Hypothalamus (tissue), 51 donors: Measurements from ENCODE around the gene RPS3.

Experiments
- DNase-seq, 51 donors: peaks; one replicate each; lab custom pipeline; 2025; lab: John Stamatoyannopoulos, UW

The RPS3 gene

DNA sequence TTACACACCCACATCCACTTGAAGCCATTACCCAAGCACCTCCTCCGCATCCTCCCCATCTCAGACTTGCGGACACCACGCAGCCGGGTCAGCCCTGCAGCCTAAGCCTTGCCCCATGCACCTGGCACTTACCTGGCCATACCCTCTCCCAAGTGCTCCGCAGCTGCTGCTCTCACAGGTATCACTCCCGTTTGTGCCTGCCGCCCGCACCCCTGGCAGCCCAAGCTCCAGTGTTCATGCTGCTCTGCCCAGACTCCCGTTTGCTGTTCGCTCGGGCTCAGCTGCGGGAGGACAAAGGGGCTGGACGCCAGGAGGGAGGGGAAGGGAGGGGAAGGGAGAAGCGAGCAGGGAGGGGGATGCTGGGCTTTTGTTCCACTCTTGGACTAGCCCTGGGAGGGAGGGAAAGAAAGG is 33.6 kb downstream of the RPS3 start, which contains the start of gene KLHL35:
KLHL35 (minus strand) TSS at position 293 of the 411 bp plus-strand sequence. CDS start 2,574 bp downstream, outside the sequence.
- DNase-seq: peak in 22 of 51 donors; percentile 3 to 67 (median 29)

DNA sequence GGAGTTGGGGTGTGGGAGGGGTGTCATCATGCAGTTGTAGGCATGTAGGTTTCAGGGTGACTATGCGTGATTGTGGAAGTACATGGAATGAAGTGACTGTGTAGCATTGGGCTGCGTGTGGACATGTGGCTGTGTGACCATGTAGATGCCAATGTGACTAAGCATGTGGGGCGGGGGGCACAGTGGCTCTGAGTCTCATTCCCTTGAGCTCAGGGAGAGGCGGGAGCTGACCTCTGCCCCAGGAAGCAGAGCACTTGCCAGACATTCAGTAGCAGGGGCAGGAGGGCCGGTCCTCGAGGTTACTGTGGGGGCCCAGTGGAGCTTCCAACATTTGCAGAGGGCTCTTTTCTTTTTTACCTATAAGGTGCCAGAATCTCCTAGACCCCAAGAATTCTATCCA is 34.1 kb downstream of the RPS3 start:
- DNase-seq: no peak

DNA sequence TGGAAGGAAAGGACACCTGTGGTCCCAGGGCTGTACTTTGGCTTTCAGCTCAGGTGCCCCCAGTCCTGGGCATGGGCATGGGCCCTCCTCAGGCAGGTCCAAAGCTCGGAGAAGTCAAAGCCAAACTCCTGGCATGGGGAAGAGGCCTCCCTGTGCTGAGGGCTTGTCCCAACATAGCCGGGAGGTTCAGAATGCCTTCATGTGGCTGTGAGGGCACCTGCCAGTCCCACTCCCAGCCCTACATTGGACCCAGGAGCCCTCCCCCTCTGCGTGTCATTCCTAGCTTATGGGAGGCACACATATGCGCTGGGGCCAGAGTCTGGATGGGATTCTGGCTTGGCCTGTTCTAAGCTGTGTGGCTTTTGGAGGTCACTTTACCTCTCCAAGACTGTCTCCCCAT is 34.7 kb downstream of the RPS3 start:
- DNase-seq: no peak

DNA sequence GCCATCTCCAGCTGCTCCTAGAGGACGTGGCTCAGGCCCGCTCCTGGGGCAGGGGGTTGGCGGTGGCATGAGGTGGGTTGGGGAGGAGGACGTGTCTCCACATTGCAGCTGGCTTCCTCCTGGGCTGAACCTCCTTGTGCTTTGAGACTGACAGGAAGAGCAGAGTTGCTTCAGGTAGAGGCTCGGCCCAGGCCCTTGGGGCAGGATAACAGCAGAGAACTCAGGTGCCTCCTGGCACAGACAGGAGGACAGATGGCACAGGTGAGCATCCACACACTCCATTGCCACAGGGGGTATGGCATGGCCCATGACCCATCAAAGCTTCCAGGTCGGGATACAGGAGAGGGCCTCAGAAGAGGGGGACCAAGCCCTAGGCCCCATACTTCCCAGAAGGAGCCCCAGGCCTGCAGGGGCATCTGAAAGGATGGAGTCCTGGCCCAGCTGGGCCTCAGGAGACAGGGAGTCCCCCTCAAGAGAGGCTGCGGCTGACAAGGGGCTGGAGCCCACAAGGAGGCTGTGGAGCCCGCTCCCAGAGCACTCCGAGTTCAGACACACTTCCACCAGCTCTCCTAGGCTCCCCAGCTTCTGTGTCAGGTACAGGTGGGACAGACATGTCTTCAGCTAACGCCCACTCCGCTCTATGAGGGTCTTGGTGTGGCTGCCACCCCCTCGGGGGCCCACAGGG is 35.7 kb downstream of the RPS3 start:
- DNase-seq: no peak

DNA sequence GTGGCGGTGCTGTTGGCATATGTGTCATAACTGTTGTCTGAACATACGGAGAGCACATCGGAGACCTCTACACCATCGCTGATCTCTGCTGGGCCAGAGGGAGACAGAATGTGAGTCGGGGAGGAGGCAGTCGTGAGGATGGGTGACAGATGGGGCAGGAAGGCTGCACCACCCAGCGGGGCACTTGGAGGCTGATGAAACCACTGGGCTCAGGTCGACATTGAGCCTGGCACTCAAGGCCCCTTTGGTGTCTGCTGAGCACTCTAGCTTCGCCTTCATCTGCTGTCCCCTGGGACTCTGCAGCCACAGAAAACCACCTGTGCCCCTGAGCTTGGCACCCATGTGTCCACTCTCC is 36.2 kb downstream of the RPS3 start:
- no peak for DNase-seq

DNA sequence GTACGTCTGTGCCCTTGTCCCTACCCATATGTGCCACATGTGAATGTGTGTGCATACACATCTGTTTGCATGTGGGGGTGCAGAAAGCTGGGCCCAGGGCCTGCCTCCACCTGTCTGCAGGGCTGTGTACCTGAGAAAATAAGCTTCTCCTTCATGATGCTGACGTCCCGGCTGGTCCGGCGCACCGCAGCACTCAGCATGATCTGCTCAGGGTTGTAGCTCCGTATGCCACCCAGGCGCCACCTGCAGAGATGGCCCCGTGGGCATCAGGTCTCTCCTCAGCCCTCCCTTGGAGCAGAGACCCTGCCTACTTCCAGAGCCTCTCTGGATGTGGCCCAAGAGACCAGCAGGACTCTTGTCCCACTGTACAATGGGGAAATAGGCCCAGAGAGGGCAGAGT is 37.5 kb downstream of the RPS3 start:
- DNase-seq: no peak

DNA sequence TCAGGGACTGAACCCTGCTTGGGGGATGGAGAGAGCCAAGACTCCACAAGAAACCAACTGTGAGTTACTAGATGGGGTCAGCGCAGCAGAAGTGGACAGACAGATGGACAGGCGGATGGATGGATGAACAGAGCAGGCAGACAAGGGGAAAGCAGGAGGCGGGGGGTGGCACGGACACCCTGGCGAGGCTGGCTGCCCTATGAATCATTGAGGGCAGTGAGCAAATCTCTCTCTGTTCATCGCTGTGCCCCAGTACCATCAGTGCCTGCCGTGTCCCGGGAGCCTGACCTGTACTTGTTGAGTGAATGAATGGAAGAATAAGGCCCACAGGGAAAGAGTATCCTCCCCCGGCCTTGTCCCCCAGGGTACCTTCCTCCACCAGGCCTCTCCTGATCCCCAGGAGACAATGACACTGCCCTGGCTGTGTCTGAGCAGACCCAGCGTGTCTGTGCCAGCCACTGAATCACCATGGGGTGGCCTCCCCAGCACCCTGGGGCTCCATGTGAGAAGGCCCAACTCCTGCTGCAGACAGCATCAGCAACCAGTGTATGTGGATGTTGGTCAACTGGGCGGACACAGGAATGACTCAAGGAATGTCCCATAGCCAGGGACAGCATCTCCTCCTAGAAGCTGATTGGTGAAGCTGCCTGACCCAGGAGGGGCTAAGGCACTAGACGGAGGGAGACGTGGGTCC is 38.8 kb downstream of the RPS3 start:
- no peak for DNase-seq

DNA sequence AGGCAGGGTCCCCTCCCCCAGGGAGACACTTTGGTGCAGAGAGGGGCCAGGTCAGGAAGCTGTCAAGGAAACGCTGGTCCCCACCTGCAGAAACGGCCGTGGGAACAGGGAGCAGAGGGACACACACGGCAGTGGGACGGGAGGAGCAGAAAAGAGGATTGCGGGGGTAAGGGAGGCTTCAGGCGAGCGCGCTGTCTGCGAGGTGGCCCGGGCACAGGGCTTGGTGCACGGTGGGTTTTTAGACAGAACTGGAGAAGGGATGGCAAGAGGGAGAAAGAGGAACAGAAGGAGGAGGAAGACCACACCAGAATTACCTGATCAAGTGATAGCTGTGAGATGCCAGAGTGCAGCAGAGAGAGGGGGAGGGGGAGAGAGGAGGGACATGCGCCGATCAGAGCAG is 39.7 kb downstream of the RPS3 start:
- no peak for DNase-seq

DNA sequence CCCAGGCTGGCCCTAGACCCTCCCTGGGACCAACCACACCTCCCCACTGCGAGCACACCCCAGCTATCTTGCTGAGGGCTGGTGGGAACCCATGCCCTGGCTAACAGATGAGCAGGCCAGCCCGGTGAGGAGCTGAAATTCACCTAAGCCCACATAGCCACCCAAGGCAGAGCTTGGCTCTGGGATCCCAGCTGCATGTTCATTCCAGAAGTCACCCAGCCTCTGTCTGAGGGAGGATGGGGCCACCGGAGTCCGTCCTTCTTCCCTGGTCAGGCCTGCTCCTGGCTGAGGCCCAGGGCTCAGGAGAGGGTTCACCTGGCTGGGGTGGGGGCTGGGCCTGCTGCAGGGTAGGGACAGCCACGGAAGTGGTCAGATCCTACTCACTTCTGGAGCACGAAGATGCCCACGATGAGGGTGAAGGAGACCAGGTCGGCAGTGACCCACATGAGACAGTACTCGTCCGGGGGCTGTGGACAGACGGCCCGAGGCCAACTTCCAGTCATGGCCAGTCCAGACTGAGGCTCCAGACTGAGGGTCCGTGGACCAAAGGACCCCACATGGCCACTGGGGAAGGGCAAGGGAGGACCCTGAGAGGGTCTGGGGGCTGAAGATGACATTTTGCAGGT is 40.3 kb downstream of the RPS3 start:
- DNase-seq: no peak

DNA sequence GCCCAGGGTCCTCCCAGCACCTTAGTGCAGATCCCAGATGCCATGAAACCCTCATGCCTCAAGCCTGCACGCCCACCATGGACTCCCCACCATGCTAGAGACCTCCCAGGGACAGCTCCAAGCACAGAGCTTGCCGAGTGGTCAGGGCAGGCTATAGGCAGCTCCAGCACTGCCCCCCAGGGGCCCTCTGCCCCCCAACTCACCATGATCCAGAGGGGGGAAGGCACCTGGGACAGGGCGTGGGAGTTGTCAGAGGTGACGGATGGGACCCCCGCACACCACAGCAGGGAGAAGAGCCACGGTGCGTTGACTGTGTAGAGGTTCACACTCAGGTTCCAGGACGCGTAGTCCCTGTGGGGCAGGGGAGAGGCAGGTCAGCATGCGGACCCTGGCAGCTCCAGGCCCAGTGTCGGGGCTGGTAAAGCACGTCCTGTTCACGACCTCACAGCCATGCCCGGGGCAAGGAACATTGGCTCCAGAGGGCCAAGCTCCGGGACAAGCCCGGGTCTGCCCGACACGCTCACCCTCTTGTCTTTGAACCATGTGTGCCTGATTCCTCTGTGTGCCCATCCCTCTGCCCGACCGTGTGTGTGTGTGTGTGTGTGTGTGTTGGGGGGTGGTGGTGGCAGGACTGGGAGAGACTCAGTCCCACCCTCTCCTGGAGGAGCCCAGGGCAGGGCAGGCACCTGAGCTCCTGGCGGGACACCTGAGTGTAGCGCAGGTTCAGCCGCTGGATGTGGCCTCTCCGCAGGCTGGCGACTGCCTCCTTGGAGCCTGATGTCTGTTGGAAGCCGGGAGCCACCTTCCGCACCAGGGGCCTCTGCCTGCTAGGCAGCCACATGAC is 41.9 kb downstream of the RPS3 start:
- no peak for DNase-seq

DNA sequence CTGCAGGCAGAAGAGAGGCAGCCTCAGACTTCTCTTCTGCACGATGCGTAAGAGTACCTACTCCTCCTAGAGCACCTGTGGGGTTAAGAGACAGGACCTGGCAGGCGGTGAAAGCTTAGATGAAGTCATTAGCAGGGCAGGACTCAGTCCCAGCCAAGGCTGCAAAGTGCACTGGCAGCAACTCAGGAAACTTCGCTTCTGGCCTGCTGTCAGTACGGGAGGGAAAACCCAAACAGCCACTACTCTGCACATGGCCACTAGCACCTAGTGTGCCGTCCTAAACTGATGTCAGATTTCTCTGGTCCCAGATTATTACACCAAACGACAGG is 42.5 kb downstream of the RPS3 start:
- DNase-seq: peak in 1 of 51 donors; percentile 5

DNA sequence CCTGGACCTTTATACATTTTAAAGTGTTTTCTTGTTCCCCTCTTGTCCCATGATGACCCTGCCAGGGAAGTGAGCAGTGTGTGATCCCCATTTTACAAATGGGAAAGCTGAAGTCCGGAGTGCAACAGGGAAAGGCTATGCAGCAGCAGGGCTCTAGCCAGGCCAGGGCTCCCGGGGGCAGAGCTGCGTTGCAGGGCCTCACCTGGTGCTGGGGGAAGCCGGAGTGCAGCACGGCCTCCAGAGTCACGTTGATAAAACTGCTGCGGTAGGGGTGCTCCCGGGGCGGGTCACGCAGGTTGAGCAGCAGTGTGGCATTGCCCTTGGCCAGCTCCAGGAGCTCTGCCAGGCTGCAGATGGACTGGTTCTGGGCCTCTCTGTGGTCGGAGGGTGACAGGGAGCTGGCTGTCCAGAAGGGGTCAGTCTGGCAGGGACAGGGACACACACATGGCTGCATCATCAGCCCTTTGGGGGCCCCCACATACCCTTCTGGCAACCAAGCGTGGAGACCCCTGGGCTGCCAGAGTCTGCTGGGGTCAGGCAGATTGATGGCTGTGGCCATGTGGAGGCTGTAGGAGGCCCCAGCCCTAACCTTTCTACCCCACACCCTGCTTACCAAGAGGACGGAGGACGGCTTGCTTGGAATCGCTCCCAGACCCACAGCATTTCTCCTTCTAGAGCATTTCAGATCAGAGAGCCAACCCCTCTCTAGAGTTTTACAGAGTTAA is 43.0 kb downstream of the RPS3 start:
- no peak for DNase-seq

DNA sequence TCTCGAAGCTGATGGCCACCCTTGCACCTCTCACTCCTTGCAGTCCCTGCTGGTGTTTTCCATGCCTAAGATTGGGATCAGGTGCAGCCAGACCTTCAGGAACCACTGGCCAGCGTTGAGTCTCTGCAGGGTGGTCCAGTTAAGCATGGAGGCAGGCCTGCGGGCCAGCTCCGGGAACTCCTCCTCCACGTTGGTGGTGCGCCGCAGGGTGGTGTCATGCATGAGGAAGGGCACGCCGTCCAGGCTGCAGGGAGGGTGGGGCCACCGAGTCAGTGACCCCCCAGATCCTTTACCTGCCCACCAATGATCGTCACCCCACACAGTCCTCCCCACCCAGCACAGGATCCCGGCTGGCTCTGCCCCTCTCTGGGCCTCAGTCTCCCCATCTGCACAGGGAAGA is 43.7 kb downstream of the RPS3 start:
- DNase-seq: no peak

DNA sequence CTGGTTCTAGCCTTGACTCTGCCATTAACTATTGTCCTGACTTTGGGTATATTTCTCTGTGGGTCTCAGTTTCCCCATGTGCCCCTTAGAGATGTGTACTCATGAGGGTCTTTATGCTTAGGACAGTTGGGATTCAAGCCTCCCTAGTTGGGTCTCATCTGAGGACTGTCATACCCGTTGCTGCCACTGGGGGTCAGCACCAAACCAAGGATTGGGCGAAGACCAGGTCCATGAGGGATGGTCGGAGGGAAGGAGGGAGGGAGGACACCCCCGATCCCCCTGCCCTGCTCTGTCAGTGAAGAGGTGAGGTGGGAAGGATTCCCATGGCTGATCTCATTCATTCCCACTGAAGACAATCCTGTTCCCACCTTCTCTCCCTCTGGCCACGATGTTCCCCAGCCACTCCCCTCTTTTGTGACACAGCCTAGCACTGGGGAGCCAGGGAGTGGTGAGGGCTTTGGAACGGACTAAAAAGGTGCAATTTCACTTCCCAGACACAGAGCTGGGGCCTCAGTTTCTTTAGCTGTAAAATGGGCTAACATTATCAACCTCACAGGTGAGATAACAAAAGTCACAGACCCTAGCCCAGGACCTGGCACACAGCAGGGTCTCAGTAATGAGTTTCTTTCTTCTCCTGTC is 46.1 kb downstream of the RPS3 start:
- peak in 41 of 51 donors; percentile 7 to 78 (median 44) for DNase-seq

DNA sequence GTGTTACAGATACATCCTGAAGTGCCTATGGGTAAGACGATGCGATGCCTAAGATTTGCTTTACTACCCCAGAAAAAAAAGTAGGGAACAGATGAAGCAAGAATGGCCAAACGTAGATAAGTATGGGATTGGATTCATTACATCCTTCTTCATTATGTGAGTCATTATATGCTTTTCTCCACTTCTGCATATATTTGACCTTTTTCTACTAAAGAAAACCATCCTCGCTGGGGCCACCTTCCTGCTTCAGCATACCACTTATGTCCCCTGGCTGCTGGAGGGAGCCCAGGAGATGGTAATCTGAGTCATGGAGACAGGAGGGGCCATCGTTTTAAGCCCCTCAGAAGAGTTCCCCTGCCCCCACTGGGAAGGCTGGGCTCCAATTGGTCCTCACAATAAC is 48.1 kb downstream of the RPS3 start:
- DNase-seq: no peak

DNA sequence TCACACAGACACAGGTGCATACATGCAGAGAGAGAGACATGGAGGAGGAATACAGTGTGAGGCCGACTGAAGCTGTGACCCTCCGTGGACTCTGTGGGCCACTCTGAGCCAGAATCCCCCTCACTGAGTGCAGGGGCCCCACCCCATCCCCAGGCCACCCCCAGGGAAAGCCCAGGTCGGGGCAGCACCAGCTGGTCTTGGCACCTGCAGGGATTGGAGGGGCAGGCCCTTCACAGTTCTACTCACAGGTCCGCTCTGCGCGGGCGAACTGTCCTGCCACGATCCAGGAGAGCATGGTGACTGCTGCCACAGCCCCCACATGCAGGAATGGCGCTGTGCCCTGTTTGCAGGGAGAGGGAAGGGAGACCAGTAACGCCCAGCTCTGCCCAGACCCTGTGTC is 50.0 kb downstream of the RPS3 start:
- DNase-seq: no peak

DNA sequence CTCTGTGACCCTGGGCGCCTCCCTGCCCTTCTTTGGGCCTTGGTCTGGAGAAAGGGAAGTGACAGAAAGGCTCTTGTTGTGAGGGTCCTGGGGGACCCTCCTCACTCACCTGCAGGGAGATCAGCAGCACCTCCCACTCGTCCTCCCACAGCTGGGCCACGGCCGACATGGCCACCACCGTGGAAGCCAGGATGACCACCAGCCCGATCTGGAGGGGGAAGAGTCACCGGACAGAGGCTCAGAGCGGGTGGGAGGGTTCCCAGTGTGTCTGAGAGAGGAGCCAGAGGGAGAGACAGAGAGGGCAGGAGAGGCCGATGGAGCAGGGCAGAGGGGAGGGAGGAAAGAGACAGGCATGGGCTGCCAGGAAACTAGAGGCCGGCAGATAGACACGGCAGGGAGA is 50.5 kb downstream of the RPS3 start:
- DNase-seq: no peak

DNA sequence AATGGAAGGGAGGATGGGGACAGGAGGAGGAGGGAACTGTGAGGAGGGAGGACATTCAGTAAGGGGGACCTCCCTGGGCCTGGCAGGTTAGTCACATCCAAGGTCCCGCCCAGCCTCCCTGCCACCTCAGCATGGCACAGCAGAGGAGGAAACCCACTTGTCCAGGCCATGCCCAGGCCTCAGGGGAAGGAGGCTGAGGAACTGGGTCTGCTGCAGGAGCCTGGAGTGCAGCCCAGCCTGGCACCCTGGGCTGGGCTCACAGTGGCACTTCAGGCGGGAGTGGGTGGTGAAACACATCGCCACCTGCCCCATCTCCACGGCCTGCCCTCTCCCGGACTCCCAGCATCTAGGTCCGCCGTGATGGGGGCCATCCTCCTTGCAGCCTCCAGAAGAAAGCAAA is 50.9 kb downstream of the RPS3 start:
- no peak for DNase-seq

DNA sequence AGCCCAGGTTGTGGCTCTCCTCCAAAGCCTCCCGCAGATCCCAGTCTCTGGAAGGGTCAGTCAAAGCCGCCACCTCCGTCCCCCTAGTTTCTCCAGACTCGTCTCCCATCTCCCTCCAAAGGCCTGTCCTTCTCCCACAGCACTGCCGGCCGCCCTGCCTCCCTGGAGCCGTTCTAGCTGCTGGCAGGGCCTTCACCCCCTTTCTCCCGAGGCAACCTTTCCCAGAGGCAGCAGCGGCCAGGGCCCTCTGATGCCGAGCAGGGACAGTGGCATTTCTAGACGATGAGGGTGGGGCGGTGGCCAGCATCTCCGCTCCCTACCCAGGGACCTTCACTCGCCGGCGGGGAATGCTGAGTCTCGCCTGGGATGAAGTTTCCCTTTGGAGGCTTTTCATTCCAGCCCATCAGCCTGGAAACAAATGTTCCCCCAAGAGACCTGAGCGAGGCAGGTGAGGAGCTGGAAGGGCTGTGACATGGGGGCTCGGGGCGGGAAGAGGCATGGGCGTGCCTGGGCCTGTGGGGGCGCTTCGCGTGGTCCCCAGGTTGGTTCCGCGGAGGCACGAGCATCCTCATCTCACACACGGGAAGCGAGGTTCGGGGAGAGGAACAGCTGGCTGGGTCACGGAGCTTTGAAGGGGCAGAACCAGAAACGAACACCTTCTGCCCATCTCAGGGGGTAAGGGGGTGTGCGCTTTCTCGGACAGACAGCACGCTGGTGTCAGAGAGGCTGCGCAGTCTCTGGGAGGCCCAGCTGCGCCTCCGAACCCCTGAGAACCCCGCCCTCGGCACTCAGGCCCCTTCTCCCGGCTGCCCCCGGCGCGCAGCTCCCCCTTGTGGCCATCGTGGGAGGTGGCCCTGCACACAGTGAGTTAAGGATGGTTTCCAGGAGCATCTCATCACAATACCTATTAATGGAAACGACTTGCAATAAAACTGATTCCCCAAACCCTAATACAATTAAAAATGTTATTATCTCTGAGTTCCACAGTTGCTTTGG is 51.8 kb downstream of the RPS3 start:
- no peak for DNase-seq
